K562 (cell line): ENCODE measurements around the gene PLCD1. TPM values are rescaled to one million over a fixed set of nuclear protein-coding genes. Genes with fewer than 3 reads are reported as not detected.
A peak's percentile ranks its signal among the peaks of the same experiment; 100 is the strongest.

Experiments
- ATAC-seq: fragments of 200-7000 bp; cut with Tn5 transposase; 3 replicates; pipeline ENCODE4 v1.9.1; 2020; ENCODE audit warnings: moderate library complexity
- BruUV-seq: library from RNA; stranded (reverse); fragments of 400-500 nt; replicated peaks from 2 replicates; lab custom pipeline; 2021; lab: Mats Ljungman, UMichigan
- CTCF ChIA-PET: fragments of 300-600 bp; formaldehyde crosslinking; extraction: SDS; loops from one replicate; lab custom pipeline; 2021; ENCODE audit warnings: low intra/inter-chr PET ratio; lab: Yijun Ruan, JAX
- POLR2A ChIA-PET: fragments of 300-600, 350-650 bp; sonication (Branson Sonifier 250); formaldehyde crosslinking; extraction: SDS; loops from one replicate; lab custom pipeline; 2021; ENCODE audit warnings: antibody characterized with exemption, inconsistent platforms; lab: Yijun Ruan, JAX
- DNase-seq, 4 experiments: peaks; one replicate each; pipeline versions ENCODE4 v3.0.0 to v3.0.0-alpha.2; 2011 to 2018; ENCODE audit warnings: low spot score in 3 of 4, mixed read lengths in 3 of 4; ENCODE audit errors: extremely low read depth in 1 of 4
- FAIRE-seq: peaks from 2 replicates; lab custom pipeline; 2011; peaks lifted over from hg19 to GRCh38; lab: Jason Lieb, UNC
- H2AFZ ChIP-seq: 2 replicates; pipeline ENCODE4 v1.6.0; 2011; ENCODE audit warnings: low read depth, low read length, control low read depth, inconsistent platforms
- H3K27ac ChIP-seq: fragments of 200-600 bp; 3 replicates; pipeline ENCODE4 v1.8.0; 2011; ENCODE audit warnings: low read depth, mild to moderate bottlenecking, control low read depth, inconsistent platforms, low read length, moderate library complexity, mixed read lengths; ENCODE audit errors: extremely low read depth
- H3K27me3 ChIP-seq, 2 experiments: fragments of 300-600 bp in 1 of 2; 2 replicates in 1 of 2; 3 replicates in 1 of 2; pipeline versions ENCODE4 v1.6.0 to v1.8.0; 2011; ENCODE audit warnings: inconsistent platforms in 2 of 2, low read length in 2 of 2, mild to moderate bottlenecking in 1 of 2, mixed read lengths in 1 of 2, moderate library complexity in 1 of 2; ENCODE audit not compliant: control insufficient read depth in 2 of 2, insufficient read depth in 2 of 2
- H3K36me3 ChIP-seq: fragments of 300-600 bp; 3 replicates; pipeline ENCODE4 v1.8.0; 2011; ENCODE audit warnings: mild to moderate bottlenecking, low read length, inconsistent platforms; ENCODE audit not compliant: control insufficient read depth, insufficient read depth
- H3K4me1 ChIP-seq, 2 experiments: fragments of 200-600 bp in 1 of 2; replicated peaks in 1 of 2; 2 replicates in 1 of 2; 3 replicates in 1 of 2; pipeline versions ENCODE4 v1.5.1 to v1.8.0; 2011; ENCODE audit warnings: inconsistent platforms in 2 of 2, low read length in 2 of 2, mild to moderate bottlenecking in 1 of 2, mixed read lengths in 1 of 2, moderate library complexity in 1 of 2; ENCODE audit not compliant: control insufficient read depth in 2 of 2, insufficient read depth in 2 of 2
- H3K4me2 ChIP-seq: 2 replicates; pipeline ENCODE4 v1.6.1; 2011; ENCODE audit warnings: low read length, control low read depth, inconsistent platforms, mixed read lengths; ENCODE audit not compliant: insufficient read depth
- H3K4me3 ChIP-seq: fragments of 200-600 bp; sonication (generic), shearing (Covaris generic); 2 replicates; pipeline ENCODE4 v1.5.1; 2016; ENCODE audit warnings: control low read depth, inconsistent platforms
- H3K79me2 ChIP-seq: fragments of 200-600 bp; 3 replicates; pipeline ENCODE4 v1.8.0; 2011; ENCODE audit warnings: low read length, inconsistent platforms; ENCODE audit not compliant: control insufficient read depth, insufficient read depth
- H3K9ac ChIP-seq, 2 experiments: 2 replicates each; pipeline versions ENCODE4 v1.6.0 to v1.6.1; 2011; ENCODE audit warnings: low read depth in 2 of 2, low read length in 2 of 2, control low read depth in 1 of 2, inconsistent platforms in 1 of 2, mild to moderate bottlenecking in 1 of 2, mixed read lengths in 1 of 2; ENCODE audit not compliant: insufficient read depth in 1 of 2
- H3K9me1 ChIP-seq: one replicate; pipeline ENCODE4 v1.6.0; 2011; ENCODE audit warnings: inconsistent platforms, mild to moderate bottlenecking, low read length, moderate library complexity; ENCODE audit not compliant: control insufficient read depth, insufficient read depth
- H3K9me3 ChIP-seq: replicated peaks from 2 replicates; pipeline ENCODE4 v1.5.1; 2011; ENCODE audit warnings: low read depth, low read length, inconsistent platforms; ENCODE audit not compliant: control insufficient read depth, insufficient read depth
- H4K20me1 ChIP-seq: replicated peaks from 2 replicates; pipeline ENCODE4 v1.6.1; 2011; ENCODE audit warnings: low read length, inconsistent platforms, mixed read lengths; ENCODE audit not compliant: control insufficient read depth, insufficient read depth
- DACH1 ChIP-seq: fragments of 450-650 bp; IDR thresholded peaks from 2 replicates; pipeline ENCODE4 v1.6.1; 2018; ENCODE audit not compliant: partially characterized antibody
- RFX1 ChIP-seq: fragments of 450-650 bp; IDR thresholded peaks from 2 replicates; pipeline ENCODE4 v1.6.1; 2016; ENCODE audit warnings: mild to moderate bottlenecking, moderate library complexity
- SNIP1 ChIP-seq: fragments of 450-650 bp; IDR thresholded peaks from 2 replicates; pipeline ENCODE4 v1.7.1; 2017; ENCODE audit warnings: low read depth, mild to moderate bottlenecking
- SREBF1 ChIP-seq: fragments of 150-350 bp; IDR thresholded peaks from 2 replicates; pipeline ENCODE4 v1.6.1; 2014; ENCODE audit warnings: antibody characterized with exemption, low read depth, low read length, borderline replicate concordance
- ZNF407 ChIP-seq: fragments of 450-650 bp; IDR thresholded peaks from 2 replicates; pipeline ENCODE4 v1.6.1; 2016; ENCODE audit warnings: low read depth
- ZNF583 ChIP-seq: fragments of 250-450 bp; sonication (Bioruptor Pico); IDR thresholded peaks from 2 replicates; pipeline ENCODE4 v1.4.0; 2020
- ZNF668 ChIP-seq: fragments of 250-450 bp; sonication (Bioruptor Pico); IDR thresholded peaks from 2 replicates; pipeline ENCODE4 v1.8.0; 2022; ENCODE audit warnings: mild to moderate bottlenecking, inconsistent platforms
- WGBS: fragments of 100-300 bp; shearing (Covaris generic); methylation state at CpG from one replicate; pipeline ENCODE4 v1.1.6; 2016; ENCODE audit warnings: low coverage, mixed read lengths; ENCODE audit not compliant: insufficient coverage; ENCODE audit errors: missing lambda C conversion rate; 5-methylcytosine and 5-hydroxymethylcytosine counted together
- in situ Hi-C: fragments of 300-500 bp; cut with MboI; formaldehyde crosslinking; loops from 4 replicates; pipeline ENCODE4 v1.15.0; 2018; ENCODE audit warnings: inconsistent platforms, mixed read lengths
- intact Hi-C: fragments of 100-400 bp; cut with micrococcal nuclease; formaldehyde crosslinking; loops from 2 replicates; pipeline ENCODE4 v1.14.2; 2022
- polyA plus RNA-seq, 8 experiments: library from polyadenylated mRNA; depleted of rRNA in 4 of 8; stranded (reverse) in 5 of 8; unstranded in 3 of 8; fragments of >200 nt; fragmentation: Nextera tagmentation in 2 of 8; fragmentation: Illumina TruSeq in 1 of 8; extraction: Ambion mirVana in 2 of 8; extraction: Trizol in 1 of 8; gene quantifications; 2 replicates each; pipeline versions ENCODE4 v1.2.1 to v1.2.3, GENCODE V29; 2011 to 2014; ENCODE audit warnings: inconsistent platforms in 1 of 8, missing spikeins in 1 of 8
- total RNA-seq, 7 experiments: library from RNA; depleted of rRNA in 6 of 7; stranded (reverse); fragments of >200 nt in 6 of 7; fragmentation: Illumina TruSeq in 2 of 7; extraction: Trizol in 2 of 7; gene quantifications; 2 replicates each; pipeline versions ENCODE4 v1.2.1 to v1.2.3, GENCODE V29; 2011 to 2021; ENCODE audit warnings: low replicate concordance in 1 of 7

Gene PLCD1
- total and polyA plus RNA-seq, 9 of the 15 experiments (the other 6 are each of a cell fraction or from before 2014, with no cell fraction given), result 5.4 to 209 (median 116) TPM

GRCh38 chr3:38000965-38001455 lies 28.4 kb downstream of the PLCD1 start:
- WGBS, result 76% methylated on average over 6 of the region's 6 CpGs
- FAIRE-seq (no peak), DNase-seq (no peak), ATAC-seq (no peak)
- TF ChIP-seq SREBF1 (no peak), SNIP1 (no peak), DACH1 (no peak), RFX1 (no peak), ZNF583 (no peak), ZNF407 (no peak), ZNF668 (CRISPR knock-in tag) (no peak)
- Histone ChIP-seq H3K27ac (no peak overlapping the region), H3K9me3 (no peaks in the 10 kb centered on the region), H4K20me1 (peaks cover 14% of the 10 kb centered on the region), H3K36me3 (peaks cover 65% of the 10 kb centered on the region), H3K4me2 (no peak overlapping the region), H3K9me1 (peaks cover 5% of the 10 kb centered on the region), H3K79me2 (peaks cover 4% of the 10 kb centered on the region; the same call in 1 of the 3 replicates), H3K27me3 (no peaks in the 10 kb centered on the region), H3K4me1 (peaks cover 36 to 52% of the 10 kb centered on the region in 2 experiments), H2AFZ (no peak overlapping the region), H3K9ac (peak overlapping the region in 1 of 2 experiments; percentile 53; a peak in 1 of 4 replicates), H3K4me3 (no peak overlapping the region)
- BruUV-seq, result no TSS peak
- ChIA-PET POLR2A (interaction anchor here (0.6 to 1.2 kb wide), 3 partner anchors 8 to 1606 kb away, joined by 3 to 5 read pairs (median 3); no protein-coding TSS in a partner anchor), CTCF (interaction anchor here (1.3 to 5.0 kb wide), 2 partner anchors 25 to 146 kb away, joined by 4 to 62 read pairs; no protein-coding TSS in a partner anchor)
- intact Hi-C loops (no loop called here), in situ Hi-C loops (no loop called here)
